B cell (primary cell): Measurements from ENCODE around the gene MBTPS1. TPM values are rescaled to one million over a fixed set of nuclear protein-coding genes. Genes with fewer than 3 reads are reported as not detected.
A peak's percentile ranks its signal among the peaks of the same experiment; 100 is the strongest.
"Not testable (repeated sequence)": the region's sequence is repeated elsewhere in the genome, so short reads cannot be mapped to it uniquely, and the experiment has no call there.

Experiments
- ATAC-seq: fragments of 200-7000 bp; cut with Tn5 transposase; one replicate; pipeline ENCODE4 v1.10.0; 2021; ENCODE audit warnings: low read depth, mild to moderate bottlenecking, moderate number of reproducible peaks, moderate library complexity
- CTCF ChIA-PET: fragments of 350-600 bp; sonication (Branson Sonifier 250); formaldehyde crosslinking; loops from one replicate; lab custom pipeline; 2021; ENCODE audit warnings: antibody characterized with exemption, inconsistent platforms; lab: Charles Lee
- POLR2A ChIA-PET: fragments of 350-600 bp; sonication (Branson Sonifier 250); formaldehyde crosslinking; loops from one replicate; lab custom pipeline; 2021; ENCODE audit warnings: antibody characterized with exemption; lab: Charles Lee
- DNase-seq: peaks from one replicate; pipeline ENCODE4 v3.0.0; 2013
- H2AFZ ChIP-seq: 2 replicates; pipeline ENCODE4 v1.6.1; 2012; ENCODE audit warnings: mild to moderate bottlenecking, low read depth, low read length; ENCODE audit not compliant: insufficient read depth, poor library complexity, severe bottlenecking
- H3K27ac ChIP-seq, 2 donors: 1 replicate in 1 of 2; 2 replicates in 1 of 2; pipeline ENCODE4 v1.5.1; 2012 to 2013; ENCODE audit warnings: low read length in 2 of 2, mild to moderate bottlenecking in 2 of 2, moderate library complexity in 1 of 2
- H3K27me3 ChIP-seq, 4 experiments: fragments of 200-600 bp in 1 of 4; sonication (generic) in 1 of 4; replicated peaks in 1 of 4; 1 replicate in 2 of 4; 2 replicates in 2 of 4; pipeline versions ENCODE4 v1.6.1 to v1.7.0; 2013 to 2016; ENCODE audit warnings: low read length in 3 of 4, mild to moderate bottlenecking in 2 of 4, mixed read lengths in 1 of 4, moderate library complexity in 1 of 4; ENCODE audit not compliant: insufficient read depth in 4 of 4, control insufficient read depth in 3 of 4; ENCODE audit errors: control extremely low read depth in 1 of 4
- H3K36me3 ChIP-seq, 2 experiments: replicated peaks in 1 of 2; 1 replicate in 1 of 2; 2 replicates in 1 of 2; pipeline versions ENCODE4 v1.6.1 to v1.7.1; 2013; ENCODE audit warnings: low read length in 1 of 2; ENCODE audit not compliant: insufficient read depth in 2 of 2, control insufficient read depth in 1 of 2; ENCODE audit errors: control extremely low read depth in 1 of 2, extremely low read depth in 1 of 2
- H3K4me1 ChIP-seq, 2 donors: fragments of 200-600 bp in 1 of 2; sonication (generic) in 1 of 2; 1 replicate in 1 of 2; 2 replicates in 1 of 2; pipeline versions ENCODE4 v1.5.1 to v1.6.1; 2013 to 2017; ENCODE audit warnings: low read length in 2 of 2; ENCODE audit not compliant: control insufficient read depth in 2 of 2, insufficient read depth in 2 of 2
- H3K4me2 ChIP-seq: replicated peaks from 2 replicates; pipeline ENCODE3; 2012; ENCODE audit warnings: mild to moderate bottlenecking, low read depth, low read length; ENCODE audit not compliant: poor library complexity, severe bottlenecking
- H3K4me3 ChIP-seq, 5 experiments: fragments of 200-600 bp in 1 of 5; sonication (generic) in 1 of 5; 1 replicate in 3 of 5; 2 replicates in 2 of 5; pipeline versions ENCODE4 v1.5.1 to v1.7.0; 2011 to 2016; ENCODE audit warnings: low read length in 4 of 5, mild to moderate bottlenecking in 4 of 5, low read depth in 2 of 5, control low read depth in 1 of 5, moderate library complexity in 1 of 5; ENCODE audit not compliant: insufficient read depth in 1 of 5; ENCODE audit errors: control extremely low read depth in 1 of 5, extremely low read depth in 1 of 5
- H3K79me2 ChIP-seq: fragments of 200-600 bp; sonication (generic); one replicate; pipeline ENCODE4 v1.6.0; 2016; ENCODE audit warnings: low read length; ENCODE audit not compliant: control insufficient read depth, insufficient read depth
- H3K9ac ChIP-seq: fragments of 200-600 bp; sonication (generic); 2 replicates; pipeline ENCODE4 v1.6.1; 2017; ENCODE audit warnings: mild to moderate bottlenecking, low read length, moderate library complexity
- H3K9me3 ChIP-seq, 3 donors: one replicate each; pipeline versions ENCODE4 v1.6.1 to v1.7.1; 2013; ENCODE audit warnings: low read length in 2 of 3; ENCODE audit not compliant: control insufficient read depth in 2 of 3, insufficient read depth in 1 of 3; ENCODE audit errors: control extremely low read depth in 1 of 3
- H4K20me1 ChIP-seq: 2 replicates; pipeline ENCODE4 v1.6.0; 2012; ENCODE audit warnings: mild to moderate bottlenecking, low read length; ENCODE audit not compliant: insufficient read depth, control insufficient read depth, poor library complexity, severe bottlenecking
- H3K27ac Mint-ChIP-seq: one replicate; pipeline ENCODE4 v1.8.0; 2021; ENCODE audit warnings: mixed read lengths
- H3K27me3 Mint-ChIP-seq: one replicate; pipeline ENCODE4 v1.8.0; 2021; ENCODE audit warnings: mixed read lengths
- H3K4me1 Mint-ChIP-seq: one replicate; pipeline ENCODE4 v1.8.0; 2021; ENCODE audit warnings: mixed read lengths
- H3K4me3 Mint-ChIP-seq: one replicate; pipeline ENCODE4 v1.8.0; 2021; ENCODE audit warnings: mixed read lengths
- H3K9me3 Mint-ChIP-seq: one replicate; pipeline ENCODE4 v1.8.0; 2022; ENCODE audit warnings: mixed read lengths; ENCODE audit not compliant: insufficient read depth
- CTCF ChIP-seq: fragments of 200-600 bp; IDR thresholded peaks from one replicate; pipeline ENCODE4 v1.8.0; 2022; ENCODE audit warnings: antibody characterized with exemption, mild to moderate bottlenecking
- EZH2 ChIP-seq: IDR thresholded peaks from 2 replicates; pipeline ENCODE4 v1.6.1; 2012; ENCODE audit warnings: borderline replicate concordance, low read depth, mild to moderate bottlenecking, moderate library complexity, low read length; ENCODE audit not compliant: insufficient read depth, poor library complexity, severe bottlenecking
- WGBS: methylation state at CpG from one replicate; pipeline ENCODE4 v1.1.5; 2013; ENCODE audit warnings: missing lambda C conversion rate; ENCODE audit not compliant: insufficient coverage; 5-methylcytosine and 5-hydroxymethylcytosine counted together
- intact Hi-C: fragments of 100-400 bp; cut with micrococcal nuclease; formaldehyde crosslinking; loops from one replicate; pipeline ENCODE4 v1.10.0; 2022
- polyA plus RNA-seq: library from polyadenylated mRNA; depleted of rRNA; stranded (reverse); fragments of >200 nt; gene quantifications from 2 replicates; pipeline ENCODE4 v1.2.3, GENCODE V29; 2012
- total RNA-seq, 2 donors: library from RNA; stranded (reverse); fragments of 120-200 nt in 1 of 2; gene quantifications; 1 replicate in 1 of 2; 2 replicates in 1 of 2; pipeline versions ENCODE4 v1.2.3 to v1.2.4, GENCODE V29; 2013 to 2022

Gene MBTPS1
- total and polyA plus RNA-seq, 2 donors (not counting 1 experiment from before 2014, with no cell fraction given): 85.9 to 120 TPM

DNA sequence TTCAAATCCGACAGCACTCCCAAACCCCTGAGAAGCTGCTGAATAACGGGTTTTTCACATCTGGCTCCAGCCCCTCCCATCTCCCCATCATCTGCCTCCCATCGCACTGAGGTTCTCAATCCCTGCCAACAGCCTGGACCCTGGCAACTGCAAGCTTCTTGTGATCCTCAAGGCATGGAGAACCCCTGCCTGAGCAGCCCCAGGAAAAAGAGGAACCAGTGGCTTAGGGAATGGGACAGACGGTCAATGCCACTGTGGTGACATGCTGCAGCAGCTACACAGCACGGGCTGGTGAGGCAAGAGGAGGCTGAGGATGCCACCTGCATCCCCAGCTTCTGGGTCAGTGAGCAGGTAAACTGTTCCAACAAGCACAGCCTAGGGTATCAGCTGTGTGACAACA, 3.3 kb upstream of the MBTPS1 start:
- DNase-seq (no peak), ATAC-seq (no peak)
- Histone ChIP-seq H3K9me3 (no peaks in the 10 kb centered on the region), H4K20me1 (peaks cover 6% of the 10 kb centered on the region), H3K27me3 (no peaks in the 10 kb centered on the region), H3K4me3 (no peak overlapping the region), H2AFZ (no peak overlapping the region), H3K4me2 (no peak overlapping the region), H3K9ac (no peak overlapping the region), H3K4me1 (peaks cover 16 to 23% of the 10 kb centered on the region in 2 donors), H3K36me3 (peaks cover 0 to 6% of the 10 kb centered on the region in 2 experiments), H3K27ac (no peak overlapping the region), H3K79me2 (peaks cover 12% of the 10 kb centered on the region)
- intact Hi-C loops: no loop called here
- no peaks in the 10 kb centered on the region for H3K27me3 Mint-ChIP-seq
- H3K4me3 Mint-ChIP-seq: no peak overlapping the region
- 82% methylated on average over 5 of the region's 5 CpGs for WGBS
- no peak overlapping the region for H3K27ac Mint-ChIP-seq
- no peaks in the 10 kb centered on the region for H3K9me3 Mint-ChIP-seq
- ChIA-PET CTCF (interaction anchor here (0.8 kb wide), 1 partner anchor 67 kb away, joined by 3 read pairs; the partner anchor contains the start of gene TAF1C), POLR2A (no interaction called here)
- TF ChIP-seq EZH2 (no peak), CTCF (no peak)
- H3K4me1 Mint-ChIP-seq: peaks cover 24% of the 10 kb centered on the region

DNA sequence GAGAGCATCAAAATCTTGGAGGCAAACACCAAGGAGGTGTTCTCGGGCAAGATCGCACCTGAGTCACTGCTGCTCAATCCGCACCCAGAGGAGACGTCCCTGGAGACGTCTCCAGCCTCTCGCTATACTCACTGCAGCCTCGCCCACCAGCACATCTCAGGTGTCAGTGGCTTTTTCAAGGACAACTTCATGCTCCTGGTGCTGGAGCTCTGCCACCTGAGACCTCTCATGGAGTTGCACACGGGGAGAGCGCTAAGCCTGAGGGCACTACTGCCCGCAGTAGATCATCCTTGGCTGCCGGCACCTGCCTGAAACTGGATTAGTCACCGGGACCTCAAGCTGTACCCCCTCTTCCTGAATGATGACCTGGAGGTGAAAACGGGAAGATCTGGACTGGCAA, 2.6 kb upstream of the MBTPS1 start:
- H3K9me3 Mint-ChIP-seq: no peaks in the 10 kb centered on the region
- intact Hi-C loops: no loop called here
- no peak overlapping the region for H3K4me3 ChIP-seq
- H3K27me3 Mint-ChIP-seq: no peaks in the 10 kb centered on the region
- TF ChIP-seq CTCF: no peak
- no peak for TF ChIP-seq EZH2
- peaks cover 11% of the 10 kb centered on the region for H4K20me1 ChIP-seq
- ATAC-seq (no peak), DNase-seq (no peak)
- no peak overlapping the region for H3K27ac ChIP-seq
- no peaks in the 10 kb centered on the region for H3K9me3 ChIP-seq
- CTCF ChIA-PET: no interaction called here
- H3K9ac ChIP-seq: no peak overlapping the region
- 95% methylated on average over 13 of the region's 13 CpGs for WGBS
- POLR2A ChIA-PET: no interaction called here
- peaks cover 0 to 5% of the 10 kb centered on the region in 2 experiments for H3K36me3 ChIP-seq
- no peak overlapping the region for H3K4me3 Mint-ChIP-seq
- no peaks in the 10 kb centered on the region for H3K27me3 ChIP-seq
- H3K27ac Mint-ChIP-seq: no peak overlapping the region
- H3K79me2 ChIP-seq: peaks cover 19% of the 10 kb centered on the region
- no peak overlapping the region for H3K4me2 ChIP-seq
- peaks cover 16 to 22% of the 10 kb centered on the region in 2 donors for H3K4me1 ChIP-seq
- peaks cover 19% of the 10 kb centered on the region for H3K4me1 Mint-ChIP-seq
- H2AFZ ChIP-seq: no peak overlapping the region

GRCh38 chr16:84118315-84118714, 1.6 kb upstream of the MBTPS1 start:
- H3K4me3 ChIP-seq, H3K36me3 ChIP-seq, ATAC-seq, H3K9me3 ChIP-seq, intact Hi-C loops, H3K9ac ChIP-seq, H3K27me3 ChIP-seq, H2AFZ ChIP-seq, DNase-seq, H3K27ac ChIP-seq, H3K9me3 Mint-ChIP-seq, H3K4me2 ChIP-seq, H3K27me3 Mint-ChIP-seq: not testable (repeated sequence)
- Mint-ChIP-seq H3K4me1 (peaks cover 20% of the 10 kb centered on the region), H3K27ac (peak overlapping the region; percentile 15), H3K4me3 (peak overlapping the region; percentile 67)
- POLR2A ChIA-PET: interaction anchor here (1.2 kb wide), 1 partner anchor 25 kb away, joined by 3 read pairs; no protein-coding TSS in a partner anchor
- no CpG with 5 or more reads among the region's 5 CpGs for WGBS
- Histone ChIP-seq H3K4me1 (peaks cover 16 to 20% of the 10 kb centered on the region in 2 donors), H4K20me1 (peaks cover 21% of the 10 kb centered on the region), H3K79me2 (peaks cover 29% of the 10 kb centered on the region)
- CTCF ChIA-PET: interaction anchor here (0.7 to 3.2 kb wide), 3 partner anchors 20 to 68 kb away, joined by 3 to 28 read pairs (median 3); partner anchors contain the start of gene TAF1C
